Measurements from ENCODE around the gene LRRN1.

DNA sequence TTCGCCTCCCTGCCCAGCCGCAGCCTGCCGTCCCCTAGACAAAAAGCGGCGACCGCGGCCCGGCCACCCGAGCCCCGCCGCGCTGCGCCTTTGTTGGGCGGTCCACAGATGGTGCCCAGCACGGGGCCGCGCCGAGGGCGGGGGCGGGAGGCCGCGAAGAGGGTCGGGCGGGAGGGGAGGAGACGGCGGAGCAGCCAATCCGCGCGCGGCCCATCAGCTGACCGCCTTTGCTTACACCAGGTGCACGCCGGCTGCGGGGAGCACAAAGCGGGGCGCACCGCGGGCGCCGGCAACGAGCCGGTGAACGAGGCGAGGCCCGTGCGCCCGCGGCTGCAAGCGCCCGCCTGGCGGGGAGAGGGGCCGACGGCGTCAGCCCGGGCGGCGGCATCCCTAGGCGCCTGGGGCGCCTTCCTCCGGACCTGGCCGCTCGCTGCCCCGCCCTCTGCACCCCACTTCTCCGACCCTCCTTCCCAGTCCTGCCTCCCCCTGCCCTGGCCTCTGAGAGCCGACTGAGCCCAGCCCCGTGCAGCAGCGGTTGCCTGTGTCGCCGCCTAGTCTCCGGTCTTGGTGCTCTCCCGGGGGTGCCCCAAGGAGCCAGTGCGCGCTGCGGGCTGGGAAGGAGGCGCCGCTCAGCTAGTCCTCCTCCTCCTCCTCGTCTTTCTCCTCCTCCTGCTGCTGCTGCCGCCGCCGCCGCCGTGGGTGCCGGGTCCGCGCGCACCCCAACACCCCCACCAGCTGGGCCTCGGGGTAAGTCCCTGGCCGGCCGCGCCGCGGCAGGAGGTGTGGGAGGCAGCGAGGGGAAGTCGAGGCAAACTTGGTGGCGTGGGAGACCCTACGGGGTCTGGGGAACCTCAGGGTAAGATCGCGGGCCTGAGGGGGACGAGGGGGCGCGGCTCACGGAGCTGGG lies at the start of gene LRRN1:
- TF ChIP-seq, protein P1, sequence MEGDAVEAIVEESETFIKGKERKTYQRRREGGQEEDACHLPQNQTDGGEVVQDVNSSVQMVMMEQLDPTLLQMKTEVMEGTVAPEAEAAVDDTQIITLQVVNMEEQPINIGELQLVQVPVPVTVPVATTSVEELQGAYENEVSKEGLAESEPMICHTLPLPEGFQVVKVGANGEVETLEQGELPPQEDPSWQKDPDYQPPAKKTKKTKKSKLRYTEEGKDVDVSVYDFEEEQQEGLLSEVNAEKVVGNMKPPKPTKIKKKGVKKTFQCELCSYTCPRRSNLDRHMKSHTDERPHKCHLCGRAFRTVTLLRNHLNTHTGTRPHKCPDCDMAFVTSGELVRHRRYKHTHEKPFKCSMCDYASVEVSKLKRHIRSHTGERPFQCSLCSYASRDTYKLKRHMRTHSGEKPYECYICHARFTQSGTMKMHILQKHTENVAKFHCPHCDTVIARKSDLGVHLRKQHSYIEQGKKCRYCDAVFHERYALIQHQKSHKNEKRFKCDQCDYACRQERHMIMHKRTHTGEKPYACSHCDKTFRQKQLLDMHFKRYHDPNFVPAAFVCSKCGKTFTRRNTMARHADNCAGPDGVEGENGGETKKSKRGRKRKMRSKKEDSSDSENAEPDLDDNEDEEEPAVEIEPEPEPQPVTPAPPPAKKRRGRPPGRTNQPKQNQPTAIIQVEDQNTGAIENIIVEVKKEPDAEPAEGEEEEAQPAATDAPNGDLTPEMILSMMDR (IDR thresholded peaks at IDR 0.05; ENCODE audit: borderline replicate concordance, extremely low read depth, low read length, poor library complexity, severe bottlenecking) = no peak
- peak; percentile 37 for TF ChIP-seq EZH2 (IDR thresholded peaks at IDR 0.05; ENCODE audit: borderline replicate concordance, low read depth, low read length, severe bottlenecking)

All from DND-41 (cell line).